HG03135 (cell line): ENCODE results near the gene CTSC.

Source experiments
- ATAC-seq: cut with Tn5 transposase; IDR thresholded peaks from one replicate; pipeline ENCODE4 v1.9.1; 2021; ENCODE audit warnings: mild to moderate bottlenecking, moderate library complexity; ENCODE audit not compliant: unreplicated experiment

The CTSC gene

GRCh38 chr11:88337181-88337986 is at the start of gene CTSC:
CTSC (minus strand) TSS chr11:88337736; CDS start chr11:88337672, 64 bp downstream.
- peak; percentile 91 for ATAC-seq

- no peak for ATAC-seq
Measured at GRCh38 chr11:88384669-88385005, 47.1 kb upstream of the CTSC start.

GRCh38 chr11:88384004-88384668 is 46.6 kb upstream of the CTSC start:
- no peak for ATAC-seq

- ATAC-seq, result no peak
Measured at GRCh38 chr11:88383447-88383846, 45.9 kb upstream of the CTSC start.

GRCh38 chr11:88379130-88379529 is 41.6 kb upstream of the CTSC start:
- ATAC-seq, result no peak

- no peak for ATAC-seq
Measured at GRCh38 chr11:88378422-88379066, 41.0 kb upstream of the CTSC start.

GRCh38 chr11:88377646-88378045 is 40.1 kb upstream of the CTSC start:
- ATAC-seq, result no peak

- ATAC-seq, result no peak
Measured at GRCh38 chr11:88377144-88377543, 39.6 kb upstream of the CTSC start.

GRCh38 chr11:88375927-88376470 is 38.5 kb upstream of the CTSC start:
- no peak for ATAC-seq

- ATAC-seq, result no peak
Measured at GRCh38 chr11:88370782-88371181, 33.2 kb upstream of the CTSC start.

- no peak for ATAC-seq
Measured at GRCh38 chr11:88367310-88367709, 29.8 kb upstream of the CTSC start.

GRCh38 chr11:88363648-88364065 is 26.1 kb upstream of the CTSC start:
- ATAC-seq, result no peak

- ATAC-seq, result no peak
Measured at GRCh38 chr11:88363004-88363403, 25.5 kb upstream of the CTSC start.

GRCh38 chr11:88360141-88360540 is 22.6 kb upstream of the CTSC start:
- no peak for ATAC-seq

GRCh38 chr11:88359541-88359940 is 22.0 kb upstream of the CTSC start:
- peak; percentile 73 for ATAC-seq

- no peak for ATAC-seq
Measured at GRCh38 chr11:88359114-88359513, 21.6 kb upstream of the CTSC start.

GRCh38 chr11:88358040-88358431 is 20.5 kb upstream of the CTSC start:
- no peak for ATAC-seq

- ATAC-seq, result peak; percentile 40
Measured at GRCh38 chr11:88357323-88358039, 19.9 kb upstream of the CTSC start.

- ATAC-seq, result no peak
Measured at GRCh38 chr11:88355887-88356286, 18.4 kb upstream of the CTSC start.

GRCh38 chr11:88354912-88355311 is 17.4 kb upstream of the CTSC start:
- ATAC-seq, result no peak
